B cell (primary cell): Measurements from ENCODE around the gene SLC44A2. TPM values are rescaled to one million over a fixed set of nuclear protein-coding genes. Genes with fewer than 3 reads are reported as not detected.
A peak's percentile ranks its signal among the peaks of the same experiment; 100 is the strongest.

Source experiments
- ATAC-seq: fragments of 200-7000 bp; cut with Tn5 transposase; one replicate; pipeline ENCODE4 v1.10.0; 2021; ENCODE audit warnings: low read depth, mild to moderate bottlenecking, moderate number of reproducible peaks, moderate library complexity
- CTCF ChIA-PET: fragments of 350-600 bp; sonication (Branson Sonifier 250); formaldehyde crosslinking; loops from one replicate; lab custom pipeline; 2021; ENCODE audit warnings: antibody characterized with exemption, inconsistent platforms; lab: Charles Lee
- POLR2A ChIA-PET: fragments of 350-600 bp; sonication (Branson Sonifier 250); formaldehyde crosslinking; loops from one replicate; lab custom pipeline; 2021; ENCODE audit warnings: antibody characterized with exemption; lab: Charles Lee
- DNase-seq: peaks from one replicate; pipeline ENCODE4 v3.0.0; 2013
- H2AFZ ChIP-seq: 2 replicates; pipeline ENCODE4 v1.6.1; 2012; ENCODE audit warnings: mild to moderate bottlenecking, low read depth, low read length; ENCODE audit not compliant: insufficient read depth, poor library complexity, severe bottlenecking
- H3K27ac ChIP-seq, 2 donors: 1 replicate in 1 of 2; 2 replicates in 1 of 2; pipeline ENCODE4 v1.5.1; 2012 to 2013; ENCODE audit warnings: low read length in 2 of 2, mild to moderate bottlenecking in 2 of 2, moderate library complexity in 1 of 2
- H3K27me3 ChIP-seq, 4 experiments: fragments of 200-600 bp in 1 of 4; sonication (generic) in 1 of 4; replicated peaks in 1 of 4; 1 replicate in 2 of 4; 2 replicates in 2 of 4; pipeline versions ENCODE4 v1.6.1 to v1.7.0; 2013 to 2016; ENCODE audit warnings: low read length in 3 of 4, mild to moderate bottlenecking in 2 of 4, mixed read lengths in 1 of 4, moderate library complexity in 1 of 4; ENCODE audit not compliant: insufficient read depth in 4 of 4, control insufficient read depth in 3 of 4; ENCODE audit errors: control extremely low read depth in 1 of 4
- H3K36me3 ChIP-seq, 2 experiments: replicated peaks in 1 of 2; 1 replicate in 1 of 2; 2 replicates in 1 of 2; pipeline versions ENCODE4 v1.6.1 to v1.7.1; 2013; ENCODE audit warnings: low read length in 1 of 2; ENCODE audit not compliant: insufficient read depth in 2 of 2, control insufficient read depth in 1 of 2; ENCODE audit errors: control extremely low read depth in 1 of 2, extremely low read depth in 1 of 2
- H3K4me1 ChIP-seq, 2 donors: fragments of 200-600 bp in 1 of 2; sonication (generic) in 1 of 2; 1 replicate in 1 of 2; 2 replicates in 1 of 2; pipeline versions ENCODE4 v1.5.1 to v1.6.1; 2013 to 2017; ENCODE audit warnings: low read length in 2 of 2; ENCODE audit not compliant: control insufficient read depth in 2 of 2, insufficient read depth in 2 of 2
- H3K4me2 ChIP-seq: replicated peaks from 2 replicates; pipeline ENCODE3; 2012; ENCODE audit warnings: mild to moderate bottlenecking, low read depth, low read length; ENCODE audit not compliant: poor library complexity, severe bottlenecking
- H3K4me3 ChIP-seq, 5 experiments: fragments of 200-600 bp in 1 of 5; sonication (generic) in 1 of 5; 1 replicate in 3 of 5; 2 replicates in 2 of 5; pipeline versions ENCODE4 v1.5.1 to v1.7.0; 2011 to 2016; ENCODE audit warnings: low read length in 4 of 5, mild to moderate bottlenecking in 4 of 5, low read depth in 2 of 5, control low read depth in 1 of 5, moderate library complexity in 1 of 5; ENCODE audit not compliant: insufficient read depth in 1 of 5; ENCODE audit errors: control extremely low read depth in 1 of 5, extremely low read depth in 1 of 5
- H3K79me2 ChIP-seq: fragments of 200-600 bp; sonication (generic); one replicate; pipeline ENCODE4 v1.6.0; 2016; ENCODE audit warnings: low read length; ENCODE audit not compliant: control insufficient read depth, insufficient read depth
- H3K9ac ChIP-seq: fragments of 200-600 bp; sonication (generic); 2 replicates; pipeline ENCODE4 v1.6.1; 2017; ENCODE audit warnings: mild to moderate bottlenecking, low read length, moderate library complexity
- H3K9me3 ChIP-seq, 3 donors: one replicate each; pipeline versions ENCODE4 v1.6.1 to v1.7.1; 2013; ENCODE audit warnings: low read length in 2 of 3; ENCODE audit not compliant: control insufficient read depth in 2 of 3, insufficient read depth in 1 of 3; ENCODE audit errors: control extremely low read depth in 1 of 3
- H4K20me1 ChIP-seq: 2 replicates; pipeline ENCODE4 v1.6.0; 2012; ENCODE audit warnings: mild to moderate bottlenecking, low read length; ENCODE audit not compliant: insufficient read depth, control insufficient read depth, poor library complexity, severe bottlenecking
- H3K27ac Mint-ChIP-seq: one replicate; pipeline ENCODE4 v1.8.0; 2021; ENCODE audit warnings: mixed read lengths
- H3K27me3 Mint-ChIP-seq: one replicate; pipeline ENCODE4 v1.8.0; 2021; ENCODE audit warnings: mixed read lengths
- H3K4me1 Mint-ChIP-seq: one replicate; pipeline ENCODE4 v1.8.0; 2021; ENCODE audit warnings: mixed read lengths
- H3K4me3 Mint-ChIP-seq: one replicate; pipeline ENCODE4 v1.8.0; 2021; ENCODE audit warnings: mixed read lengths
- H3K9me3 Mint-ChIP-seq: one replicate; pipeline ENCODE4 v1.8.0; 2022; ENCODE audit warnings: mixed read lengths; ENCODE audit not compliant: insufficient read depth
- CTCF ChIP-seq: fragments of 200-600 bp; IDR thresholded peaks from one replicate; pipeline ENCODE4 v1.8.0; 2022; ENCODE audit warnings: antibody characterized with exemption, mild to moderate bottlenecking
- EZH2 ChIP-seq: IDR thresholded peaks from 2 replicates; pipeline ENCODE4 v1.6.1; 2012; ENCODE audit warnings: borderline replicate concordance, low read depth, mild to moderate bottlenecking, moderate library complexity, low read length; ENCODE audit not compliant: insufficient read depth, poor library complexity, severe bottlenecking
- WGBS: methylation state at CpG from one replicate; pipeline ENCODE4 v1.1.5; 2013; ENCODE audit warnings: missing lambda C conversion rate; ENCODE audit not compliant: insufficient coverage; 5-methylcytosine and 5-hydroxymethylcytosine counted together
- intact Hi-C: fragments of 100-400 bp; cut with micrococcal nuclease; formaldehyde crosslinking; loops from one replicate; pipeline ENCODE4 v1.10.0; 2022
- polyA plus RNA-seq: library from polyadenylated mRNA; depleted of rRNA; stranded (reverse); fragments of >200 nt; gene quantifications from 2 replicates; pipeline ENCODE4 v1.2.3, GENCODE V29; 2012
- total RNA-seq, 2 donors: library from RNA; stranded (reverse); fragments of 120-200 nt in 1 of 2; gene quantifications; 1 replicate in 1 of 2; 2 replicates in 1 of 2; pipeline versions ENCODE4 v1.2.3 to v1.2.4, GENCODE V29; 2013 to 2022

The SLC44A2 gene
- total and polyA plus RNA-seq, 2 donors (not counting 1 experiment from before 2014, with no cell fraction given): 245 to 369 TPM

- Histone ChIP-seq H3K4me2 (no peak overlapping the region), H3K9me3 (no peaks in the 10 kb centered on the region), H4K20me1 (peaks cover 17% of the 10 kb centered on the region), H3K4me3 (no peak overlapping the region), H3K36me3 (peaks cover 2 to 26% of the 10 kb centered on the region in 2 experiments), H3K79me2 (peaks cover 3% of the 10 kb centered on the region), H3K27me3 (no peaks in the 10 kb centered on the region), H3K4me1 (peaks cover 7 to 16% of the 10 kb centered on the region in 2 donors), H3K27ac (no peak overlapping the region), H2AFZ (no peak overlapping the region), H3K9ac (no peak overlapping the region)
- Mint-ChIP-seq H3K27me3 (no peaks in the 10 kb centered on the region), H3K9me3 (no peaks in the 10 kb centered on the region), H3K27ac (peak overlapping the region; percentile 46), H3K4me3 (no peak overlapping the region), H3K4me1 (peaks cover 20% of the 10 kb centered on the region)
- no peak for ATAC-seq
- TF ChIP-seq EZH2: no peak
- TF ChIP-seq CTCF: no peak
- WGBS: 95% methylated on average over 12 of the region's 12 CpGs
- CTCF ChIA-PET: interaction anchor here (0.6 to 9.5 kb wide), 12 partner anchors 13 to 256 kb away, joined by 3 to 464 read pairs (median 8); partner anchors contain the start of genes CDKN2D, KRI1 and QTRT1
- intact Hi-C loops: no loop called here
- DNase-seq: no peak
- POLR2A ChIA-PET: interaction anchor here (0.6 to 3.5 kb wide), 5 partner anchors 44 to 1845 kb away, joined by 3 to 24 read pairs (median 6); no protein-coding TSS in a partner anchor
Observed at GRCh38 chr19:10646456-10647159, 21.3 kb downstream of the SLC44A2 start.

- H3K27ac Mint-ChIP-seq: no peak overlapping the region
- Histone ChIP-seq H3K4me1 (peaks cover 11 to 25% of the 10 kb centered on the region in 2 donors), H3K4me3 (no peak overlapping the region), H3K9me3 (no peaks in the 10 kb centered on the region), H2AFZ (no peak overlapping the region), H3K36me3 (peaks cover 0 to 11% of the 10 kb centered on the region in 2 experiments), H3K27ac (no peak overlapping the region), H4K20me1 (peaks cover 8% of the 10 kb centered on the region), H3K9ac (no peak overlapping the region), H3K27me3 (no peaks in the 10 kb centered on the region), H3K4me2 (no peak overlapping the region), H3K79me2 (peaks cover 20% of the 10 kb centered on the region)
- ChIA-PET POLR2A (no interaction called here), CTCF (interaction anchor here (0.8 to 9.5 kb wide), 4 partner anchors 66 to 160 kb away, joined by 3 to 464 read pairs (median 53); partner anchors contain the start of genes CDKN2D and KRI1)
- no peaks in the 10 kb centered on the region for H3K27me3 Mint-ChIP-seq
- TF ChIP-seq EZH2: no peak
- TF ChIP-seq CTCF: no peak
- H3K4me1 Mint-ChIP-seq: peaks cover 28% of the 10 kb centered on the region
- 100% methylated on average over 3 of the region's 4 CpGs for whole genome bisulfite sequencing
- intact Hi-C loops: no loop called here
- DNase-seq: no peak
- no peak for ATAC-seq
- no peaks in the 10 kb centered on the region for H3K9me3 Mint-ChIP-seq
- H3K4me3 Mint-ChIP-seq: no peak overlapping the region
Observed at GRCh38 chr19:10648360-10648759, 23.0 kb downstream of the SLC44A2 start.
